ENCODE data around the gene AKAP12.
A peak's percentile ranks its signal among the peaks of the same experiment; 100 is the strongest.
"Not testable (repeated sequence)": the region's sequence is repeated elsewhere in the genome, so short reads cannot be mapped to it uniquely, and the experiment has no call there.

Gene AKAP12

DNA sequence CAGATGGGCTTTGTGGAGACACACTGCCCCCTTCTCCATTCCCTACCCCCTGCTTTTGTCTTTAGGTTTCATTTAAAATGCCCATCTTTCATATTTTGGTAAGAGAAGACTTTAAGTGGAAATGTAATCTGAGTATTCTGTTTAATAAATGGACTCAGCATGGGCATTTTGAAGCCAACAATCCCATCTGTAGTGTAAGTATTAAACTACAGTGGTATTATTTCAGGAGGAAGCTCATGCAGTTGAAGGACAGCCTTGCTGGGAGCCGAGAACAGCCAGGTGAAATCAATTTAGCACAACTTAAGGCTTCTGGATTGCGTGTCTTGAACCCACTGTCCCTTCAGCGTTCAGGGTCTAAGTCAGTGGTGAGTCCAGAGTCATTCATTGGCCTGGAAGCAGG, 63.5 kb downstream of the AKAP12 start:
- no peak for DNase-seq (ENCODE audit: low read depth)
- no peak overlapping the region for H3K4me3 ChIP-seq (ENCODE audit: low read depth, low read length)

GRCh38 chr6:151306269-151306783, 66.6 kb downstream of the AKAP12 start:
- DNase-seq (ENCODE audit: low read depth): no peak
- H3K4me3 ChIP-seq (ENCODE audit: low read depth, low read length): no peak overlapping the region

- no peak overlapping the region for H3K4me3 ChIP-seq (ENCODE audit: low read depth, low read length)
Observed at GRCh38 chr6:151307501-151307900, 67.7 kb downstream of the AKAP12 start.

GRCh38 chr6:151309619-151310018, 69.9 kb downstream of the AKAP12 start:
- no peak for DNase-seq (ENCODE audit: low read depth)
- no peak overlapping the region for H3K4me3 ChIP-seq (ENCODE audit: low read depth, low read length)

More at GRCh38 chr6:151307501-151307900, 67.7 kb downstream of the AKAP12 start:
- no peak for DNase-seq (ENCODE audit: low read depth)

DNA sequence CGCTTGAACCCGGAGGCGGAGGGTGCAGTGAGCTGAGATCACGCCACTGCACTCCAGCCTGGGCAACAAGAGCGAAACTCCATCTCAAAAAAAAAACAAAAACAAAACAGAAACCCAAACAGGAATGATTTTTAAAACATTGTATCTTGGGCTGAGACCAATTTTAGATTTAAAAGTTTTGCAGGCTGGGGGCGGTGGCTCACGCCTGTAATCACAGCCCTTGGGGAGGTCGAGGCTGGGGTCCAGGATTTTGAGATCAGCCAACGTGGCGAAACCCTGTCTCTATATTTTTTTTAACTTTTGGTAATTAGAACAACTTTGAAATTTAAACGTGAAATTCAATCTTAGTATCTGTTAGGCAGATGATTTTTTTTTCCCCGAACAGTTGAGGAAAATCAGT, 70.5 kb downstream of the AKAP12 start:
- H3K4me3 ChIP-seq (ENCODE audit: low read depth, low read length): no peak overlapping the region

GRCh38 chr6:151310852-151311767, 71.3 kb downstream of the AKAP12 start:
- H3K4me3 ChIP-seq (ENCODE audit: low read depth, low read length): no peak overlapping the region
- DNase-seq (ENCODE audit: low read depth): no peak

More for the DNA sequence above, 70.5 kb downstream of the AKAP12 start:
- DNase-seq (ENCODE audit: low read depth): no peak

- DNase-seq (ENCODE audit: low read depth): no peak
- H3K4me3 ChIP-seq (ENCODE audit: low read depth, low read length): no peak overlapping the region
Observed at GRCh38 chr6:151313066-151313491, 73.3 kb downstream of the AKAP12 start.

DNA sequence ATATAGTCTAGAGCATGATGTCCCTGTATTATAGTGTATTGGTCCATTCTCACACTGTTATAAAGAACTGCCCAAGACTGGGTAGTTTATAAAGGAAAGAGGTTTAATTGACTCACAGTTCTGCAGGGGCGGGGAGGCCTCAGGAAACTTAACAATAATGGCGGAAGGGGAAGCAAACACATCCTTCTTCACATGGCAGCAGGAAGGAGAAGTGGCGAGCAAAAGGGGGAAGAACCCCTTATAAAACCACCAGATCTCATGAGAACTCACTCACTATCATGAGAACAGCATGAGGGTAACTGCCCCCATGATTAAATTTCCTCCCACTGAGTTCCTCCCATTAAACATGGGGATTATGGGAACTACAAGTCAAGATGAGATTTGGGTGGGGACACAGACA, 75.9 kb downstream of the AKAP12 start:
- not testable (repeated sequence) for H3K4me3 ChIP-seq (ENCODE audit: low read depth, low read length); DNase-seq (ENCODE audit: low read depth)

DNA sequence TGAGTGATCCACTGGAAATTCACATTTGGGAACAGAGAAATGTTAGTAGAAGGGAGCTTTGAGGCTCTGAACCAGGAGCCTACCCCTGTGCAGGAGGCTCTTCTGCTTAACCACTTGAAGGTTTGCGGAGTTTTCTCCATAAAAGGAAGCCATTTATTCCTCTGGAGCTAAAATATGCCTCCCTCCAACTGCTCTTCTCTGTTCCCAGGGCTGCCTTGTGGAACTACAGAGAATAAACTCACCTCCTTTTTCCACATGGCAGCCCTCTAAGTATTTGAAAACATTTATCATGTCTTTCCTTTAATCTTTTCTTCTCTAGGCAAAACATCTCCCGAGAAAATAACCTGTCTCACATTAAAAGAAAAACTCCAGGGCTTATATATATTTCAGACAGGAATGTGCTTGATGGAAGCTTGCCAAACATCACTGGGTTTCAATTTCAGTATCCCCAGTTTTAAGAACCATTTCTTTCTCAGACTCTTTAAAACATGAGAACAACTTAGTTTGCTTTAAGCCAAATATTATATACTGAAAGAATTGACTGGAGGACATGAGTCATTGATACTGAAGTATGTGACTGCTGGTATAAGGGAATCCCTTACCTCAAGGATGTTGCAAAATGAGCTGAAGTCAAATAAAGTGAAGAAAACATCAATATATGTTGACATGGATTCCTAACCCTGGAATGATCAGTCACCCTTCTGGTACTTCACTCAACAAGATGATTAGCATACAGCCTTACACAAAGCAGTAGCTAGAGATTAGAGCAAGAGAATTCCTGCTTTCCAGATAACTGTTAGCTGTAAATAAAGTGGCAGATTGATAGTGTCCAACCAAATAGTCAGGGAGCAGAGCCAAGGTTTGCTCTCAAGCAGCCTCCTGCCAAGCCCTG, 77.6 kb downstream of the AKAP12 start:
- no peak overlapping the region for H3K4me3 ChIP-seq (ENCODE audit: low read depth, low read length)
- peak; percentile 91 for DNase-seq (ENCODE audit: low read depth)

- H3K4me3 ChIP-seq (ENCODE audit: low read depth, low read length): no peak overlapping the region
- no peak for DNase-seq (ENCODE audit: low read depth)
Observed at GRCh38 chr6:151317995-151318365, 78.2 kb downstream of the AKAP12 start.

DNA sequence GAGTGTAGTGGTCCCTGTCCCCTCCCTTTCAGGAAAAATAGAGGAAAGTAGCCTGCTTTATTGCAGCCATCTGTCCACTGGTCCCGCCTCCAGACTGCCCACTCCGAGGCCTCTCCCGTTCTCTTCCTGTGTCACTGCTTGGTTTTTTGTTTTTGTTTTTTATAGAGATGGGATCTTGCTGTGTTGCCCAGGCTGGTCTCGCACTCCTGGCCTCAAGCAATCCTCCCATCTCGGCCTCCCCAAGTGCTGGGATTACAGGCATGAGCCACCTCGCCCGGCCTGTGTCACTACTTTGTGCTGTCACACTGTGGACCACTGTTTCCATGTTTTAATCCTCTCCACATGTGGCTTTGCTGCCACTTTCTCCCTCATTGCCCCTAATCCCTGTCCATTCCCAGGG, 80.4 kb downstream of the AKAP12 start:
- DNase-seq (ENCODE audit: low read depth): no peak
- no peak overlapping the region for H3K4me3 ChIP-seq (ENCODE audit: low read depth, low read length)

DNA sequence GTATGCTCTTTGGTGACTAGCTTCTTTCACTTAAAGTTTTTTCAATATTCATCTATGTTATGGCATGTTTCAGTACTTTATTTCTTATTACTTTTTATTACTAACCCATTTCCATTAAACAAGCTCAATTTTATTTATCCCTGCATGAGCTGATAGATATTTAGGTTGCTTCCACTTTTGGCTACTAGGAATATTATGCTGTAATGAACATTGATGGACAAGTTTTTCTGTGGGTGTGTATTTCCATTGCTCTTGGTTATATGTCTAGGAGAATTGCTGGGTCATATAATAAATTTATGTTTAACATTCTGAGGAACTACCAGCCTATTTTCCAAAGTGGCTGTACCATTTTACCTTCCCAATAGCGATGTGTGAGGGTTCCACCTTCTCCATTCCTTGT, 81.7 kb downstream of the AKAP12 start:
- no peak for DNase-seq (ENCODE audit: low read depth)
- H3K4me3 ChIP-seq (ENCODE audit: low read depth, low read length): no peak overlapping the region

- H3K4me3 ChIP-seq (ENCODE audit: low read depth, low read length): no peak overlapping the region
- DNase-seq (ENCODE audit: low read depth): no peak
Observed at GRCh38 chr6:151322570-151322969, 82.8 kb downstream of the AKAP12 start.

DNA sequence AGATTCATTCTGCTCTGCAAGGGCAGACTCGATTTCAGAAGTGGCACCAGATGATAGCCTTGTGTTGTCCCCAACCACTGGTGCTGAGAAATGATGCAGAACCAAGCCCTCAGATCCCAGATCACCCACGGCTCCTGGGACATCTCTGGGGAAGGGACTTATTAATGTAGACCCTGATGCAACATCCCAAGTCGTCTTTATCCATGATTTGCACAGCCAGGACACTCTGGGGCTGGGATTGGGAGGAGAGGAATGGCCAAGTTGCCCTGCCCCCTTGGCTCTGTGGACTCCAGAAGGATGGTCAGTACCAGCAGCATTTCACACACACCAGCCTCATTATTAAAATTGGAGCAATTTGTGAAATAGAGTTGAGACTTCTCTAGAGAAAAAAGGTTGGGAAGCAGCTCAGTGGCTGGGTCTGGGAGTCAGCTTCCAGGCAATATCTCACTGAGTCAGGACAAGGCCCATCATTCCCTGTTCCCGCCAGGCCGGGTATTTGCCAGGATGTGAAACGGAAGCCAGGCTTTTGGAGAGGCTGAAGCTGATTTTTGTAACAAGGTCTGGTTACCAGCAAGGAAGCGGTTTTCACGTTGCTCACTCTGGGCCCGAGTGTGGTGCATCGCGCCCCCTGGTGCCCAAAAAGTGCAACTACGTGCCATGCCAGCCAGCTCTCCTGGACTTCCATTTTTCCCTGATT, 84.2 kb downstream of the AKAP12 start:
- H3K4me3 ChIP-seq (ENCODE audit: low read depth, low read length): no peak overlapping the region
- DNase-seq (ENCODE audit: low read depth): peak; percentile 80

GRCh38 chr6:151324488-151324825, 84.7 kb downstream of the AKAP12 start:
- H3K4me3 ChIP-seq (ENCODE audit: low read depth, low read length): no peak overlapping the region
- DNase-seq (ENCODE audit: low read depth): no peak

GRCh38 chr6:151325075-151326050, 85.6 kb downstream of the AKAP12 start:
- peak; percentile 41 for DNase-seq (ENCODE audit: low read depth)
- H3K4me3 ChIP-seq (ENCODE audit: low read depth, low read length): peak overlapping the region; percentile 51

DNA sequence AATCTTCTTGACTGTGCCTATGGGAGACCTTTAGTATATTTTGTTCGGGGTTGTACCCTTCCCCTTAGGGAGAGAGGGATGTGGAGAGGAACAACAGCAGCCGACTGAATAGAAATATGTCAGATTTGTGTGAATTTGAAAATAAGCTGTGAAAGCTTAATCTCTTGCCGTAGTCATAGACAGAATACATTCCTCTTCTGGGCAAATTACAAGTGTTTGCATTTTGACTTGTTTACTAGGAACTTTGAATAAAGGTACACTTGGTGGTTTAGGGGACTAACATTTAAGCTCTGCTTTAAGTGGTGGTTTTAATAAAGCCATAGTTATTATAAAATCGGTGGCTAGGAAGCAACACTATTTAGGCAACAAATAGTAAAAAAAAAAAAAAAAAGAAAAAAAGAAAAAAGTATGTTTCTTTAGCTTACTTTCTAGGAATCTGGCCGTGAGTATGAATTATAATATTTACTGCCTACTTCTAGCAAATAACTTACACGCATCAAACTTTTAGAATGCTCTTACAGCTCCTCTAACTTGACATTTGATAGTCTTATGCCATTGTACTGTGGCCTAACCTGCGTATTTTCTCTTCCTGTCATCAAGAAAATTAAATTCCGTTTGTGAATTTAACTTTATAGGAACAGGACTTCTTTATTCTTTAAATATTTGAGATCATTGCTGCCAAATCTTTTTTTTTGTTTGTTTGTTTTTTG, 86.5 kb downstream of the AKAP12 start:
- H3K4me3 ChIP-seq (ENCODE audit: low read depth, low read length): peak overlapping the region; percentile 51
- no peak for DNase-seq (ENCODE audit: low read depth)

DNA sequence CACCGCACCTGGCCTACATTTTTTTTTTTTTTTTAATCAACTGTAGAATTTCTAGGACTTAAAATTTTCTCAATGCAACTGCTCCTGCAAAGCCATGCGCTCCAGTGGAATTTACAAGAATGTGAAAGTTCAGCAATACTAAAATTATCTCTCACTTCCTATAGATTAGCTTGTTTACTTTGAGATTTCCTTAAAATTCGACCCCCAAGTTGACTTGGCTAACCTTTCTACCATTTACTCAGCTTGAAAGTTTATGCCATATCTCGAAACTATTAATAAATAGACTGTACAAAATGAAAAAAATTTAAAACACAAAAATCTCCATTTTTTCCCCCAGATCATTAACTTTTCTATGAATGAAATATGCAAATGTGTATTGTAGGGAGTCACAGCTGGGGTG, 87.3 kb downstream of the AKAP12 start:
- H3K4me3 ChIP-seq (ENCODE audit: low read depth, low read length): no peak overlapping the region
- DNase-seq (ENCODE audit: low read depth): no peak

Data from skeletal muscle cell (primary cell).